Measurements from ENCODE around the gene RPTOR. TPM values are rescaled to one million over a fixed set of nuclear protein-coding genes. Genes with fewer than 3 reads are reported as not detected.

RPTOR gene
- total RNA-seq, 1 donor from 2014 or later = 21.8 TPM

- H3K36me3 ChIP-seq = peaks cover 27% of the 10 kb centered on the region
- no peak for TF ChIP-seq CTCF (IDR thresholded peaks at IDR 0.05; ENCODE audit: borderline replicate concordance)
- no peak overlapping the region for H3K4me3 ChIP-seq
- intact Hi-C loops (cut with micrococcal nuclease) = no loop called here
- no peaks in the 10 kb centered on the region for H3K4me1 ChIP-seq
- no peak overlapping the region for H3K27ac ChIP-seq (replicated peaks)
- H3K9me3 ChIP-seq (replicated peaks) = no peaks in the 10 kb centered on the region
- H3K27me3 ChIP-seq (ENCODE audit: low read depth) = no peaks in the 10 kb centered on the region
- DNase-seq = no peak
Measured at GRCh38 chr17:80850109-80850508, 305.5 kb downstream of the RPTOR start.

GRCh38 chr17:80850817-80851216 is 306.2 kb downstream of the RPTOR start:
- intact Hi-C loops (cut with micrococcal nuclease) = no loop called here
- H3K4me1 ChIP-seq = no peaks in the 10 kb centered on the region

GRCh38 chr17:80851277-80851925 is 306.8 kb downstream of the RPTOR start:
- no peaks in the 10 kb centered on the region for H3K4me1 ChIP-seq
- H3K27me3 ChIP-seq (ENCODE audit: low read depth) = no peaks in the 10 kb centered on the region
- H3K9me3 ChIP-seq (replicated peaks) = no peaks in the 10 kb centered on the region
- DNase-seq = no peak
- no peak overlapping the region for H3K27ac ChIP-seq (replicated peaks)
- intact Hi-C loops (cut with micrococcal nuclease) = no loop called here
- TF ChIP-seq CTCF (IDR thresholded peaks at IDR 0.05; ENCODE audit: borderline replicate concordance) = no peak
- H3K36me3 ChIP-seq = peaks cover 34% of the 10 kb centered on the region
- H3K4me3 ChIP-seq = no peak overlapping the region

More at GRCh38 chr17:80850817-80851216, 306.2 kb downstream of the RPTOR start:
- H3K27me3 ChIP-seq (ENCODE audit: low read depth) = no peaks in the 10 kb centered on the region
- no peaks in the 10 kb centered on the region for H3K9me3 ChIP-seq (replicated peaks)
- DNase-seq = no peak
- no peak overlapping the region for H3K4me3 ChIP-seq
- no peak overlapping the region for H3K27ac ChIP-seq (replicated peaks)
- H3K36me3 ChIP-seq = peaks cover 34% of the 10 kb centered on the region
- TF ChIP-seq CTCF (IDR thresholded peaks at IDR 0.05; ENCODE audit: borderline replicate concordance) = no peak

- no peak overlapping the region for H3K27ac ChIP-seq (replicated peaks)
- DNase-seq = no peak
- intact Hi-C loops (cut with micrococcal nuclease) = no loop called here
- no peaks in the 10 kb centered on the region for H3K9me3 ChIP-seq (replicated peaks)
- H3K4me1 ChIP-seq = no peaks in the 10 kb centered on the region
- no peaks in the 10 kb centered on the region for H3K27me3 ChIP-seq (ENCODE audit: low read depth)
- H3K36me3 ChIP-seq = peaks cover 27% of the 10 kb centered on the region
- TF ChIP-seq CTCF (IDR thresholded peaks at IDR 0.05; ENCODE audit: borderline replicate concordance) = no peak
- no peak overlapping the region for H3K4me3 ChIP-seq
Measured at GRCh38 chr17:80852476-80853015, 307.9 kb downstream of the RPTOR start.

GRCh38 chr17:80853076-80853475 is 308.4 kb downstream of the RPTOR start:
- TF ChIP-seq CTCF (IDR thresholded peaks at IDR 0.05; ENCODE audit: borderline replicate concordance) = no peak
- intact Hi-C loops (cut with micrococcal nuclease) = no loop called here
- Histone ChIP-seq H3K4me1 (no peaks in the 10 kb centered on the region), H3K9me3 (replicated peaks) (no peaks in the 10 kb centered on the region), H3K27me3 (ENCODE audit: low read depth) (no peaks in the 10 kb centered on the region), H3K27ac (replicated peaks) (no peak overlapping the region), H3K4me3 (no peak overlapping the region), H3K36me3 (peaks cover 25% of the 10 kb centered on the region)
- DNase-seq = no peak
